ENCODE results near the gene CUL9.
A peak's percentile ranks its signal among the peaks of the same experiment; 100 is the strongest.

CUL9 gene

DNA sequence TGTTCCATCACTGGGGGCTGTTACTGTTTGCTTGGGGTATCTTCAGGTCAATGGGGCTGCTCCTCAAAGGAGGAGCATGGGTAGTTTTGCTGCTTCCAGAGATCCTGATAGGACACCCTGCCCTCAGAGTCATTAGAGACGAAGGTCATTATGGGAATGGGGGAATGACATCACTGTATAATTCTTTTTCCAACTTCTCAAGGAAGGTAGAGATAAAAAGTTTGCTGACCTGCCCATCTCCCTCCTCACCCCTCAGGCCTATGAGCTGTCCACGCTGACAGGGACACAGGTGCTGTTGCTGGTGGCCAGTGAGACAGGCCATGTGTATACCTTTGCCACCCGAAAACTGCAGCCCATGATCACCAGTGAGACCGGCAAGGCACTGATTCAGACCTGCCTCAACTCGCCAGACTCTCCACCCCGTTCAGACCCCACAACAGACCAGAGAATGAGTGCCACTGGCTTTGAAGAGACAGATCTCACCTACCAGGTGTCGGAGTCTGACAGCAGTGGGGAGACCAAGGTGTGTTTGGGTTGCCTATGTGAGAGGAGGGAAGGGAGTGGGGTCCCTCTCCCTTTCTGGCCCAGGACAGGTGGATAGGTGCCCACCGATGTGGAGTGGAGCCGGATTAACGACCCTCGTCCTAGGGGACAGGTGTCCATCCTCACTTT lies 8.3 kb upstream of the CUL9 start:
- DNase-seq: no peak

DNA sequence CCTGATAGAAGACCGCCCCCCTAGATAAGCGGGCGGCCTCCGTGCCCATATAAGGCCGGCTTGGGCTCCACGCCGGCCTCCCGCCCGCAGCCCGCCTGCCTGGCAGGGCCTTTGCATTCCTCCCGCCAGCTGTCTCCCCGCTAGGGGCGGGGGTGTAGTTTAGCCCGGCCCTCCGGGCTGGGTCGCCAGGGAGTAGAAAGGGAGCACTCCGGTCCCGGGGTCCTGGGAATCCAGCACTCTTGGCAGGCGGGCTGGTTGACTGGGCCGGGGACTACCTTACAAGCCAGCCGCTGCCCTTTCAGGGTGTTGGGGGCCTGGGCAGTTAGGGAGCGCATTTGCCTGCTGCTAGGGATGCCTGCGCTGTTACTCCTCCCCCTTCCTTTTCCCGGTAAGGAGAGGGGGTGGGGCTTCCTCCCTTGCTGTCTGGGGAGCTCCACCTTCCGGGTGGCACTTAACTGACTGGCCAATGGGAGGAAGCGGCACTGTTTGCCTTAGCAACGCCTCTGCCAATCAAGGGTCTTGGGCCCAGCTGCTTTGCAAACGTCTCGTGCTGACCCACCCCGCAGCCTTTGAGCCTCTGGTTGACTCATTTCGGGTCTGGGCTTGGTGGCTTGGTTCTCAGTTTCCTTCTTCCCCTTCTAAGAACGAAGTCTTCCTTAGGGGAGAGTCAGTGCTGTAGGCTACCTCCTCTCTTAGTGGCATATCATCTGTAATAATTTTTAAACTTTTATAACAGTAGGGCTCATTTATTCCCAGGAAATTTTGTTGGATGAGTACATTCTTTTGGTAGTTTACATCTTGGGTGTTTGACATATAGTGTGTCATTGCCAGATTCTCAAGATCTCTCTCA lies 7.5 kb upstream of the CUL9 start:
- peak; percentile 99 for DNase-seq

DNA sequence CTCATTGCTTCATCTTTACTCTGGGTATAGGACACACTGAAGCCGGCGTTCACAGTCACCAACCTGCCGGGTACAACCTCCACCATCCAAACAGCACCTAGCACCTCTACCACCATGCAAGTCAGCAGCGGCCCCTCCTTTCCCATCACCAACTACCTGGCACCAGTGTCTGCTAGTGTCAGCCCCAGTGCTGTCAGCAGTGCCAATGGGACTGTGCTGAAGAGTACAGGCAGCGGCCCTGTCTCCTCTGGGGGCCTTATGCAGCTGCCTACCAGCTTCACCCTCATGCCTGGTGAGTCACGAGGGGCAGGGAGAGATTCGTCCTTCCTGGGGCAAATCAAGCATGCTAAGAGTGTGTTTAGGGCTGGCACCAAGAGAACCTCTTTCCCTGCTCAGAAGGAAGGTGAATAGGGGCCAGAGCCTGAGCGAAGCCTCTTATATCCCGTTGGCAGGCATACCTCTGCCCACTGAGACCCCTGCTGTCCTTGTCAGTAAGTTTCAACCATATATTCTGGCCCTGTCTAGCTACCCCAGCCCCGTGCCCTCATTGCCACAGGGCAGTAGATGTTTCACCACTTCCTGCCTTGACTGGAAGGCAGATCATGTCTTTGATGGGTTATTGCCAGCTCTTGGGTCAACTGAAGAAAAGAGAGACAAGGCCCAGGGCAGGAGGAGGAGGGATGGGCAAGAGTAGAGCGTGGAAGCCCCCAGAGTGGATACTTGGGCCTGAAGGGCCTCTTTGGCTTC lies 6.1 kb upstream of the CUL9 start:
- DNase-seq: no peak

DNA sequence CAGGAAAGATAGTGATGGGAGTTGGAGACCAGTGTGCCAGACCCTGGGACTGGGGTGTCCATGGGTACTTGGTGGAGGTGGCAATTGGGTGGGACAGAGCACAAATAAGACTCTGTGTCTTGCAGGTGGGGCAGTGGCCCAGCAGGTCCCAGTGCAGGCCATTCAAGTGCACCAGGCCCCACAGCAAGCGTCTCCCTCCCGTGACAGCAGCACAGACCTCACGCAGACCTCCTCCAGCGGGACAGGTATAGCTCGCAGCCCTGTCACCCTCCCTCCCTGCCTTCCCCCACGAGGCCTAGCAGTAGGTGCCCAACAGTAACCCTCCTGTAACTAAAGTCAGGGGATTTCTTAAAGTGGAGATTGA lies 5.6 kb upstream of the CUL9 start:
- DNase-seq: no peak

DNA sequence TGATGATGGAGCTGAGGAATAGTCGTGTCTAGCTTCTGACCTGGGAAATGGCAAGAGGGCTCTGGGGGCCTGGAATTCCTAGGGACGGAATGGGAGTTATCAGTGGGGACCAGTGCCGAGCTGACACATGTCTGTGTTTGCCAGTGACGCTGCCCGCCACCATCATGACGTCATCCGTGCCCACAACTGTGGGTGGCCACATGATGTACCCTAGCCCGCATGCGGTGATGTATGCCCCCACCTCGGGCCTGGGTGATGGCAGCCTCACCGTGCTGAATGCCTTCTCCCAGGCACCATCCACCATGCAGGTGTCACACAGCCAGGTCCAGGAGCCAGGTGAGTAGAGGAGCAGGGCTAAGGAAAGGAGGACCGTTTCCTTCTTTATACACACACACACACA lies 3.8 kb upstream of the CUL9 start:
- no peak for DNase-seq

DNA sequence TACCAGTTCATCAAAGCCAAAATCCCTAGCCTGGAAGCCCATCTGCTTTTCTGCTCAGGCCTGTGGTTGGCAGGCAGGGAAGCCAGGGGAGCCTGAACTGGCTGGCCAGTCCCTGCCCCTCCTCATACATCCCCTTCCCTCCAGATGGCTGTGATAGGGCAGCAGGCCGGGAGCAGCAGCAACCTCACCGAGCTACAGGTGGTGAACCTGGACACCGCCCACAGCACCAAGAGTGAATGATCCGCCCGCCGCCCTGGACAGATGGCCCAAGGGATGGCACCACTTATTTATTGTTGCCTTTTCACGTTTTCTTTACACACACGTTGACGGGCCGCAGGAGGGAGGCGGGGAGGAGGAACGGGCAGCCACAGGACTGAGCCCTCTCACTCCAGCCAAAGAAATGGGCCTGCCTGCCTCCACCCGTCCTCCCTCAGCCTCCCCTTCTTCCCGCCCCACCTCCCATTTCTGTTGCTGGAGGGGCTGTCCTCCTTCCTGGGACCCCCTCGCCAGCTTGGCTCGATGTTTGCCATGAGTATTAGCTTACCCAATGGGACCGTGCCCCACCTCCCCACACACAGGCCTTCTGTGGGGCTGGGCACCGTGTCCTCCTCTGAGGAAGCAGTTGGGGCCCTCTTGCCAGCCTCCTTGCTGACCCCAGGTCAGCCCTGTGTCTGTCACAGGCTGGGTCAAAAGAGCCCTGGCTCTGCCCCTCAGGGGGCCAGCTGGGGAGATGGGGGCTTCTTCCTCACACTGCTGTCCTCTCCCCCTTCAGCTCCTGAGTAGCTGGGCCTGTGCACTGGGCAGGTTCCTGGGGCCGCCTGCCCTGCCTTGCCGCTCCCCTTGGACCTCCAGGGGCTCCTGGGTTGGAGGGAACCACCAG lies 2.8 kb upstream of the CUL9 start:
- no peak for DNase-seq

DNA sequence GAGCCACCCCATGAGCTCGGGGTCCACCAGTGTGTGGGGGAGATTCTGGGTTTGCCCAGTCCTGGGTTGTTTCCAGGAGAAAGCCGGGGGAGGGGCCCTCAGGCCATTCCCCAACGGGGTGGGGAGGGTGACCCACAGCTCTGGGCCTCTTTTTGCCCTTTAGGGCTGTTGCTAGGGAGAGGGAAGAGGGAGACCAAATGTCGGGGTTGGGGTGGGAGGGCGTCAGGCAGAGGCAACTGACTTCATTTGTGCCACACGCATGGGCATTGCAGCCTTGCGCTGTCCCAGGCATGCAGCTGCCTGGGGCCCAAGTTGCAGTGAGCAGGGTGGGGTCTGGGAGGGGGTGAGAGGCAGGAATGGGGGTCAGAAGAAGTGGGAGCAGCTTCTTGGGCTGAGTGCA lies 1.9 kb upstream of the CUL9 start:
- no peak for DNase-seq

DNA sequence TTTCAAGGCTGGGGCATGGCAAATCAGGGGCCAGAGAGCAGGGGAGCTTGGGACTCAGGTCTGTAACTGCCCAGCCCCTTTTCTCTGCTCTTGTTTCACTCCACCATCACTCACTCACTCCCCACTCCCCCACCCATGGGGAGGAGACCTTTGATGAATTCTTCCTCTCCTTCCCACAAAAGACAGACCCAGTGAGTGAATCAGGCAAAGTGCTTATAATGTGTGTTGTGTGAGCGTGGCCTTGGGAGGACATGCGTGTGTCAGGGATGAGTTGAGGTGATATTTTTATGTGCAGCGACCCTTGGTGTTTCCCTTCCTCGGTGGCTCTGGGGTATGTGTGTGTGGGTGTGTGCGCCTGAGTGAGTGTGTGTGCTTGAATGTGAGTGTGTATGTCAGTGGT lies 1.0 kb upstream of the CUL9 start:
- no peak for DNase-seq

DNA sequence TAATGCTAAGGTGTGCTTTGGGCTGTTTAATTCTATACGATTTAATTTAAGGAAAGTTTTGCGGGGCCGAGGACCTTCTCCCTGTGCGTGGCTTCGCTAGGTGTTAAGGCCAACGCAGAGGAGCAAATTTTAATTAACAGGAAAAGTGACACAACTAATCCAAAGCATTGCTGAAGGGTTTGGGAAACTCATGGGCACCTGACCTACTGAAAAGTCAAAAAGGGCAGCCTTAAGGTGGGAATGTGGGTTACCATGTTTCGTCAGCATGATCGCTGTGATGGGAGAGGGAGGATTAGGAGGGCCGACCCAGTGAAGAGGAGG lies 415 bp upstream of the CUL9 start:
- DNase-seq: no peak

DNA sequence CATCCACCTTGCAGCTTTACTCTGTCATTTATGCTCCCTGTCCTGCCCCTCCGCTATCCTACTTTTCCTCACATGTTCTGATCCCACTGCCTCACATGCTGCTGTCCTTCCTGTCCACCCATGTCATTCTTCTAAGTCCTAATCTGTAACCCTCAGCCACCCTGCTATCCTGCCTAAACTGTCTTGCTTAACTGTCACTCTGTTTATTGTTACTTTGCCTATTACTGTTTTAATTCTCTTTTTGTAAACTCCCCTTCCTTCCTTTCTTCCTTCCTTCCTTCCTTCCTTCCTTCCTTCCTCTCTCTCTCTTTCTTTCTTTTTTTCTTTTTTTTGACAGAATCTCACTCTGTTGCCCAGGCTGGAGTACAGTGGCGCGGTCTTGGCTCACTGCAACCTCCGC lies 1.4 kb downstream of the CUL9 start:
- DNase-seq: no peak

DNA sequence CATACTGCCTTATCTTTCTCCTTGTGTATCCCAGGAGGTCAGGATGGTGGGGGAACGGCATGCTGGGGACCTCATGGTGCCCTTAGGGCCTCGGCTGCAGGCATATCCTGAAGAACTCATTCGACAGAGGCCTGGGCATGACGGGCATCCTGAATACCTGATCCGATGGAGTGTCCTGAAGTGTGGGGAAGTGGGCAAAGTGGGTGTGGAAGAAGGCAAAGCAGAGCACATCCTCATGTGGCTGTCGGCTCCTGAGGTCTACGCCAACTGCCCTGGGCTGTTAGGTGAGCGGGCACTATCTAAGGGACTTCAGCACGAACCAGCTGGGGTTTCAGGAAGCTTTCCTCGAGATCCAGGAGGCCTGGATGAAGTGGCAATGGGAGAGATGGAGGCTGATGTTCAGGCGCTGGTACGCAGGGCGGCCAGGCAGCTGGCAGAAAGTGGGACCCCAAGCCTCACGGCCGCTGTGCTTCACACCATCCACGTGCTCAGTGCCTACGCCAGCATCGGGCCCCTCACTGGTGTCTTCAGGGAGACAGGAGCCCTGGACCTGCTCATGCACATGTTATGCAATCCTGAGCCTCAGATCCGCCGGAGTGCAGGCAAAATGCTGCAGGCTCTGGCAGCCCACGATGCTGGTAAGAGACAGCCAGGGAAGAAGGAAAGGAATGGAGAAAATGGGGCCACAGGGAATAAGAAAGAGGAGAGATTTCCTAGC lies 2.4 kb downstream of the CUL9 start:
- no peak for DNase-seq

DNA sequence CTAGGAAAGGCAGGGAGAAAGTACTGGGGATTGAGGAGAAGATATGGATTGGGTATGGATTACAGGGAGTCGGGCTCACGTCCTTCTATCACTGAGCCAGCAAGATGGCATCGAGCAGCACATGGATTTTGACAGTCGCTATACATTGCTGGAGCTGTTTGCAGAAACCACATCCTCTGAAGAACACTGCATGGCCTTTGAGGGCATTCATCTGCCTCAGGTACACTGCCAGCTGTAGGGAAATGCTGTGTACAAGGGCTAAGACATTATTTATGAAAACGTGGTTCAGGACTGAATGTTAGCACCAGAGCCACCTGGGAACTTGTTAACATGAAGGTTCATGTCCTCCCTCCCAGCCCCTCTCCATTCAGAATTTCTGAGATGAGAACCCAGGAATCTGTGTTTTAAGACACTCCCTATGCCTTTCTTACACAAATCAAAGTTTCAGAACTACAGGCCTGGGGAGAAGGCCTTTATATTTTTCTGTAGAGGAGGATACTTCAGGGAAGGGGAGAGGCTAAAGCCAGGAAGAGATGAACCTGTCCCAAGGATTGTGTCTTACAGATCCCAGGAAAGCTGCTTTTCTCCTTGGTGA lies 3.5 kb downstream of the CUL9 start:
- no peak for DNase-seq

DNA sequence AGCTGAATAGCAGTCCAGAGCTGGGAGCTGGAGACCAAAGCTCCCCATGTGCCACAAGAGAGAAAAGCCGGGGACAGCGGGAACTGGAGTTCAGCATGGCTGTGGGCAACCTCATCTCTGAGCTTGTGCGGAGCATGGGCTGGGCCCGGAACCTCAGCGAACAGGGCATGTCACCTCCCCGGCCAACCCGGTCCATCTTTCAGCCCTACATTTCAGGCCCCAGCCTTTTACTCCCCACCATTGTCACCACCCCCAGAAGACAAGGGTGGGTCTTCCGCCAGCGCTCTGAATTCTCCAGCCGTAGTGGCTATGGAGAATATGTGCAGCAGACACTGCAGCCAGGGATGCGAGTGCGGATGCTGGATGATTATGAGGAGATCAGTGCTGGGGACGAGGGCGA lies 4.0 kb downstream of the CUL9 start:
- no peak for DNase-seq

DNA sequence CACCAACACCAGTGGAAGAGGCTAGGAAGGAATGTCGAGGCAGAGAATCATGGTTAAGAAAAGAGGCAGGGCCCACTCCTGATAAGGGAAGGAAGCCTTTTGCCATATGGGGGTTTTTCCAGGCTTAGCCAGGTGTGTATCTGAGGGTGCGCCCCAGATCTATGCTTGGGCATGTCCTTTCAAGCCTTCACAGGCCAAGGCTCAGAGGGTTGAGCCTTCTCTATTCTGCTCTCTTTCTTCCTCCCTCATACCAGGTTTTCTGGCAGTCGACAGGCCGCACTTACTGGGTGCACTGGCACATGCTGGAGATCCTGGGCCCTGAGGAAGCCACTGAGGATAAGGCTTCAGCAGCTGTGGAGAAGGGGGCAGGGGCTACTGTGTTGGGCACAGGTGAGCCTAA lies 4.7 kb downstream of the CUL9 start:
- DNase-seq: no peak

DNA sequence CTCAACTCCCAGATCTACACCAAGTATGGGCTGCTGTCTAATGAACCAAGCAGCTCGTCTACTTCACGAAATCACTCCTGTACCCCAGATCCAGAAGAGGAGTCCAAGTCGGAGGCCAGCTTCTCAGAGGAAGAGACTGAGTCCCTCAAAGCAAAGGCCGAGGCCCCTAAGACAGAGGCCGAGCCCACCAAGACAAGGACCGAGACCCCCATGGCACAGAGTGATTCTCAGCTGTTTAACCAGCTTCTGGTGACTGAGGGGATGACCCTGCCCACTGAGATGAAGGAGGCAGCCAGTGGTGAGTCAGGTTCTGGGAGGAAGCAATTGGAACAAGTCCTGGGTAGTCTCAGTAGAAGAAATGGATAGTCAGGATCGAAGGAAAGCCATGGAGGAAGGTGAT lies 5.8 kb downstream of the CUL9 start:
- DNase-seq: no peak

DNA sequence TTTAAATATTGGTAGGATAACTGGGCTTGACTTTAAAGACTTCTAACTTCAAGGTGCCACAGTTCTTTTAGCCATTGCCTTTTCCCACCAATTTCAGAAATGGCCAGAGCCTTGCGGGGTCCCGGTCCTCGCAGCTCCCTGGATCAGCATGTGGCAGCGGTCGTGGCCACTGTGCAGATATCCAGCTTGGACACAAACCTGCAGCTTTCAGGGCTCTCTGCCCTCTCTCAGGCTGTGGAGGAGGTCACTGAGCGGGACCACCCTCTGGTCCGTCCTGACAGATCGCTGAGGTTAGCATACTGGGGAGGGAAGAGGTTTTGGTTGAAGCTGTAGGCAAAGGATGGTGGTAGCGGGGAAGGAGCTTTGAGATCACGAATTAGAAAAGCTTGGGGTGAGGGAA lies 6.4 kb downstream of the CUL9 start:
- no peak for DNase-seq

DNA sequence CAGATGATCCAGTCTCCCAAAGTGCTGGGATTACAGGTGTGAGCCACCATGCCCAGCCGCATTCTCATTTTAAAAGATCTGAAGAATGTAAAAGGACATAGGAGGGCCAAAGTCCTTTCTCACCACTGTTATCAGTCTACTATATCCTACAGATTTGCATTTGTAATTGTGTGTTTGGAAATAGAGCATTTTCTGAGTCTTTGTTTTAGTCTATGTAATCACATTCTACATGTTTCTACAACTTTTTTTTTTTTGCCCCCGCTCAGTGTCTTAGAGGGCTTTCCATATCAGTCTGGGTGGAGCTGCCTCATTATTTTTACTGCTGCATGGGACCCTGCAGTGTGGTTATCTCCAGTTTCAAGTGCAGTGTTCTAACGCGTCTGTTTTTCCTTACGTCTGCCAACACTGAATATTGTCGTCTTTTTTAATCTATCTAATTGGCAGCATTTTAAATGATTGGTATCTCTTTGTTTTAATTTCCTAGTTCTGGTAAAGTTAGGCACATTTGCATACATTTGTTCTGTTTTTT lies 7.8 kb downstream of the CUL9 start:
- no peak for DNase-seq

DNA sequence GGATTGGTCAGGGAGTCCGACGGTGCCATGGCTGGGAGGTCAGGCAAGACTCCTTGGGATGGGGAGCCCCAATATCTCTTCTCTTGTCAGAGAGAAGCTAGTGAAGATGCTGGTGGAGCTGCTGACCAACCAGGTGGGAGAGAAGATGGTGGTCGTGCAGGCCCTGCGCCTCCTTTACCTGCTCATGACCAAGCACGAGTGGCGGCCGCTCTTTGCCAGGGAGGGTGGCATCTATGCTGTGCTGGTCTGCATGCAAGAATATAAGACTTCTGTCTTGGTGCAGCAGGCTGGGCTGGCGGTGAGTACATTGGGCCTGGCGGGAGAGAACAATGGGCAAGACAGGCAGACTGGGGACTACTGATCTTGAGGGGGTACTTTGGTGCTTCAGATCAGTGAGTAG lies 10.9 kb downstream of the CUL9 start:
- no peak for DNase-seq

DNA sequence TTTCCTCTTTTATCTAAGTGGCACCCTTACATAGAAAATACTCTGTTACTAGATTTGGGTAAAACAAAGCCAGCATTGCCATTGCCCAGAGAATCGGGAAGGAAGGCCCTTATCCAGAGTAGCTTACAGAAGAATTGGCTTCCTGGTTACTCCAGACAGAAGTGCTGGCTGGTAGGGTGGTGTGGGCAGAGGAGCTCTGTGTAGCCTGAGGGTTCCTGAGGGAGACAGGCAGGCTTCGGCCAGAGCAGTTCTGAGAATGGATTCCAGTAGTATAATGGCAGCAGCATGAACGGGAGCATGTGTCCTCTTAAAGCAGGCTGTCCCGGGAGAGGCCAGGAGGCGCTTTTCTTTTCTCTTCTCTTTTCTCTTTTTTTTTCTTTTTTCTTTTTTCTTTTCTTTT lies 11.9 kb downstream of the CUL9 start:
- no peak for DNase-seq

DNA sequence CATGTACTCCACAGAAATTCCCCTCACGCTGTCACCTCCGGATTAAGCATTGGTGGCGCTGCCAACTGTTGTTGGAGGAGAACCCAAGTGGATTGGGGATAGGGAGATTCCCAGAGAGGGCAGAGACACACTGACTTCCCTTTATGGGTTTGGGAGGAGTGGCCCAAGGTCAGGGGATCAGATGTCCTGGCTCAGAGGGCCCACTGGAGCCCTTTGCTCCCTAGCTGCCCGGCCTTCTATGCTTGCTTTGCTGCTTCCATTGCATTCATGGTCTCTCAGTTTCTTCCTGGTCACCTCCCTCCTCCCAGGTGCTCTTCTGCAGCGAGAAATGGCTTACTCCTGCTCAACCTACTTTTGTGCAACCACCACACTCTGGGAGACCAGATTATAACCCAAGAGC lies 14.3 kb downstream of the CUL9 start:
- DNase-seq: no peak

DNA sequence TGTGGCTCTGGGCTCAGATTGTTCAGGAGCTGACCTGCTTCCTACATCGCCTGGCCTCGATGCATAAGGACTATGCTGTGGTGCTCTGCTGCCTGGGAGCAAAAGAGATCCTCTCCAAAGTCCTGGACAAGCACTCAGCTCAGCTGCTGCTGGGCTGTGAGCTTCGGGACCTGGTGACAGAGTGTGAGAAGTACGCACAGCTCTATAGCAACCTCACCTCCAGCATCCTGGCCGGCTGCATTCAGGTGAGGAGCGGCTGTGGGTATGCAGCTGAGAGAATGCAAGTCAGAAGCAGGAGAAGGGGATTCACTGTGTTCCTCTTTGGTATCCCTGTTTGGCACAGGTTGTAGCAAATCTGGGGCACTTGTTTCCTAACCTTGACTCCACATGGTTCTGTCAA lies 17.9 kb downstream of the CUL9 start:
- DNase-seq: no peak

DNA sequence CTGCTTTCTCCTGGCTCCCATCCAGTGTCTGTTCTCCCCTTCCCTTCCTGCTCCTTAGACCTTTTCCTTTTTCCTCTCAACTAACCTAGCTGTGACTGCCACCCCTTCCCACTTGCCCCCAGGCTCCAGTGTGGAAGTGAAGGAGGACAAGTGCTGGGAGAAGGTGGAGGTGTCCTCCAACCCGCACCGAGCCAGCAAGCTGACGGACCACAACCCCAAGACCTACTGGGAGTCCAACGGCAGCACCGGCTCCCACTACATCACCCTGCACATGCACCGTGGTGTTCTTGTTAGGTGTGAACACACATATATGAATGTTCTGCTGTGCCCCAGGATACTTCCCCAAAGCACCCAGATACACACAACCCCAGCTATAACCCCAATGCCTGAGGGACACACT lies 18.5 kb downstream of the CUL9 start:
- no peak for DNase-seq

Data from NCI-H1105 treated with DMSO at 0.1 percent for 48 hours (cell line).